ENCODE results near the gene SYPL1. TPM values are rescaled to one million over a fixed set of nuclear protein-coding genes. Genes with fewer than 3 reads are reported as not detected.

SYPL1 gene
- total and polyA plus RNA-seq, 9 of the 15 experiments (the other 6 are each of a cell fraction or from before 2014, with no cell fraction given), result 23.8 to 214 (median 70.2) TPM

DNA sequence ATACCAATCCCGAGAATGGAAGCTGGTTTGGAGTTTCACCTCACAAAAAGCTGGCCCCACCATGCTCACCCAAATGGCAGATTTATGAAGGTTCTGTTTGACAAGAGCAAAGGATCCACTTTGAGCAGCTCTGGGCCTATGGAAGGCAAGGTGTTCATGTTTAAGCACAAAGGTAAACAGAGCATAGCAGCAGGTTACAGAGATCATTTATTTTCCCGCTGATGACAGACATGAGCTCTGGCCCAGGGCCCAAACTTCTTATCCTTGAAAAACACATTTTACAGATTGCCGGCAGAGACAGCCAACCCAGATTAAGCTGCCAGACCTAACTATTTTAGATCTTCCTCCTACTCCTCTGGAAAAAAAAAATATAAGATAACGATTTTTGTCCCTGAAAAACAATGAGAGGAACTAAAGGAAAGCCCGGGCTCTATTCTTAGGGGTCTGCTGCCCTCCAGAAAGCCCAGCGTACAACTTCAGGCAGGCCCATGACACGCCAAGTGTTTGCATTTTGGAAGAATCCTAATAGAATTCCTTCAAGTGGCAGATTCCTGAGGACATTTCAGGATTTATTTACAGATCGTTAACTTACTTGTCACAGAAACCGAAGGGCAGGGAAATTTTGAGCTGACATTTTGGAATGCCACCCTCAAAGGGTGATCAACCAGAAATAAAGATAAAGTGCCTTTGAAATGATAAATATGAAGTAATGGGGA is 40.0 kb downstream of the SYPL1 start (continued):
- TF ChIP-seq TCF7L2 (IDR thresholded peaks at IDR 0.05; ENCODE audit: low read depth, low read length), result 0 out of 2 replicates have a peak, but pooled peaks have one; percentile 35
- TF ChIP-seq ZNF655 (CRISPR knock-in tag; IDR thresholded peaks at IDR 0.05), result no peak
- TF ChIP-seq USF1 (CRISPR knock-in tag; IDR thresholded peaks at IDR 0.05), result no peak
- TF ChIP-seq ATF7 (IDR thresholded peaks at IDR 0.05), result peak; percentile 90
- no peak for TF ChIP-seq SRF (CRISPR knock-in tag; IDR thresholded peaks at IDR 0.05)
- TF ChIP-seq GATA2 (CRISPR knock-in tag; IDR thresholded peaks at IDR 0.05), result peak; percentile 95
- no peak for TF ChIP-seq ETS2 (tag; IDR thresholded peaks at IDR 0.05; ENCODE audit: borderline replicate concordance, poor library complexity, severe bottlenecking)
- TF ChIP-seq HSF4 (CRISPR knock-in tag; IDR thresholded peaks at IDR 0.05; ENCODE audit: borderline replicate concordance), result no peak
- TF ChIP-seq CBX1 (IDR thresholded peaks at IDR 0.05; ENCODE audit: low read depth), result no peak
- TF ChIP-seq TSHZ1 (CRISPR knock-in tag; IDR thresholded peaks at IDR 0.05), result no peak
- TF ChIP-seq EZH2 (IDR thresholded peaks at IDR 0.05; ENCODE audit: borderline replicate concordance, low read depth, low read length), result peak; percentile 47; the same call in 1 of the 2 replicates
- TF ChIP-seq PRDM10 (IDR thresholded peaks at IDR 0.05; ENCODE audit: partially characterized antibody), result peak; percentile 8
- no peak for TF ChIP-seq MCM5 (IDR thresholded peaks at IDR 0.05; ENCODE audit: low read depth)
- TF ChIP-seq, protein P1, sequence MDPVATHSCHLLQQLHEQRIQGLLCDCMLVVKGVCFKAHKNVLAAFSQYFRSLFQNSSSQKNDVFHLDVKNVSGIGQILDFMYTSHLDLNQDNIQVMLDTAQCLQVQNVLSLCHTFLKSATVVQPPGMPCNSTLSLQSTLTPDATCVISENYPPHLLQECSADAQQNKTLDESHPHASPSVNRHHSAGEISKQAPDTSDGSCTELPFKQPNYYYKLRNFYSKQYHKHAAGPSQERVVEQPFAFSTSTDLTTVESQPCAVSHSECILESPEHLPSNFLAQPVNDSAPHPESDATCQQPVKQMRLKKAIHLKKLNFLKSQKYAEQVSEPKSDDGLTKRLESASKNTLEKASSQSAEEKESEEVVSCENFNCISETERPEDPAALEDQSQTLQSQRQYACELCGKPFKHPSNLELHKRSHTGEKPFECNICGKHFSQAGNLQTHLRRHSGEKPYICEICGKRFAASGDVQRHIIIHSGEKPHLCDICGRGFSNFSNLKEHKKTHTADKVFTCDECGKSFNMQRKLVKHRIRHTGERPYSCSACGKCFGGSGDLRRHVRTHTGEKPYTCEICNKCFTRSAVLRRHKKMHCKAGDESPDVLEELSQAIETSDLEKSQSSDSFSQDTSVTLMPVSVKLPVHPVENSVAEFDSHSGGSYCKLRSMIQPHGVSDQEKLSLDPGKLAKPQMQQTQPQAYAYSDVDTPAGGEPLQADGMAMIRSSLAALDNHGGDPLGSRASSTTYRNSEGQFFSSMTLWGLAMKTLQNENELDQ (CRISPR knock-in tag; IDR thresholded peaks at IDR 0.05; ENCODE audit: borderline replicate concordance), result no peak
- no peak for TF ChIP-seq KLF10 (CRISPR knock-in tag; IDR thresholded peaks at IDR 0.05)

Data from K562 (cell line).